Skeletal muscle cell (primary cell): ENCODE results near the gene CFHR4.
"Not testable (repeated sequence)": the region's sequence is repeated elsewhere in the genome, so short reads cannot be mapped to it uniquely, and the experiment has no call there.

Experiments used
- DNase-seq: peaks from one replicate; pipeline ENCODE4 v3.0.0-alpha.2; 2010; ENCODE audit warnings: low read depth
- H3K4me3 ChIP-seq: 2 replicates; pipeline ENCODE4 v1.5.1; 2011; ENCODE audit warnings: low read depth, mild to moderate bottlenecking, control low read depth, low read length, moderate library complexity

Gene CFHR4

GRCh38 chr1:196887515-196888239 is at the start of gene CFHR4:
TSS of gene CFHR4 (plus strand) at chr1:196888052. CDS start at chr1:196888151, 99 bp downstream.
- no peak within 1 kb of the TSS for H3K4me3 ChIP-seq
- DNase-seq: no peak

- not testable (repeated sequence) for DNase-seq, H3K4me3 ChIP-seq
These were observed 38.0 kb upstream of the CFHR4 start for GRCh38 chr1:196849613-196850492.

- no peak for DNase-seq
- H3K4me3 ChIP-seq: no peak overlapping the region
These were observed 31.8 kb upstream of the CFHR4 start for GRCh38 chr1:196856053-196856452.

- no peak for DNase-seq
- H3K4me3 ChIP-seq: no peak overlapping the region
These were observed 30.7 kb upstream of the CFHR4 start for GRCh38 chr1:196857188-196857587.

- no peak for DNase-seq
- no peak overlapping the region for H3K4me3 ChIP-seq
These were observed 29.0 kb upstream of the CFHR4 start for GRCh38 chr1:196858811-196859210.

GRCh38 chr1:196860323-196860884 is 27.4 kb upstream of the CFHR4 start:
- no peak overlapping the region for H3K4me3 ChIP-seq
- DNase-seq: no peak

- H3K4me3 ChIP-seq: no peak overlapping the region
- no peak for DNase-seq
These were observed 26.4 kb upstream of the CFHR4 start for GRCh38 chr1:196861429-196861828.

- H3K4me3 ChIP-seq: no peak overlapping the region
- no peak for DNase-seq
These were observed 20.9 kb upstream of the CFHR4 start for GRCh38 chr1:196866974-196867373.

GRCh38 chr1:196873385-196873784 is 14.5 kb upstream of the CFHR4 start:
- H3K4me3 ChIP-seq: no peak overlapping the region
- no peak for DNase-seq

GRCh38 chr1:196875935-196876334 is 11.9 kb upstream of the CFHR4 start:
- H3K4me3 ChIP-seq: no peak overlapping the region
- DNase-seq: no peak

GRCh38 chr1:196877964-196878363 is 9.9 kb upstream of the CFHR4 start:
- H3K4me3 ChIP-seq: peak overlapping the region; percentile 45
- no peak for DNase-seq

GRCh38 chr1:196886560-196886959 is 1.3 kb upstream of the CFHR4 start:
- DNase-seq, H3K4me3 ChIP-seq: not testable (repeated sequence)

GRCh38 chr1:196890668-196891067 is 2.8 kb downstream of the CFHR4 start:
- no peak for DNase-seq

GRCh38 chr1:196891251-196891650 is 3.4 kb downstream of the CFHR4 start:
- DNase-seq: no peak
- H3K4me3 ChIP-seq: no peak overlapping the region

More at GRCh38 chr1:196890668-196891067, 2.8 kb downstream of the CFHR4 start:
- no peak overlapping the region for H3K4me3 ChIP-seq

- no peak overlapping the region for H3K4me3 ChIP-seq
- no peak for DNase-seq
These were observed 8.5 kb downstream of the CFHR4 start for GRCh38 chr1:196896355-196896754.

GRCh38 chr1:196897158-196897828 is 9.4 kb downstream of the CFHR4 start:
- H3K4me3 ChIP-seq: peak overlapping the region; percentile 4
- no peak for DNase-seq

- H3K4me3 ChIP-seq: no peak overlapping the region
- no peak for DNase-seq
These were observed 14.5 kb downstream of the CFHR4 start for GRCh38 chr1:196902344-196902743.

GRCh38 chr1:196910215-196910614 is 22.4 kb downstream of the CFHR4 start:
- DNase-seq: no peak
- H3K4me3 ChIP-seq: no peak overlapping the region

- DNase-seq, H3K4me3 ChIP-seq: not testable (repeated sequence)
These were observed 24.4 kb downstream of the CFHR4 start for GRCh38 chr1:196912283-196912682.

GRCh38 chr1:196926839-196927238 is 39.0 kb downstream of the CFHR4 start:
- DNase-seq, H3K4me3 ChIP-seq: not testable (repeated sequence)
